IMR-90 (cell line): ENCODE measurements around the gene HINT2. TPM values are rescaled to one million over a fixed set of nuclear protein-coding genes. Genes with fewer than 3 reads are reported as not detected.

Experiments
- ATAC-seq: fragments of 200-7000 bp; cut with Tn5 transposase; 2 replicates; pipeline ENCODE4 v1.9.1; 2020; ENCODE audit warnings: low read depth, mild to moderate bottlenecking, moderate library complexity
- BruUV-seq: library from RNA; stranded (reverse); fragments of 400-500 nt; replicated peaks from 2 replicates; lab custom pipeline; 2021; lab: Mats Ljungman, UMichigan
- CTCF ChIA-PET: fragments of 300-600 bp; formaldehyde crosslinking; extraction: SDS; loops from one replicate; lab custom pipeline; 2021; ENCODE audit warnings: antibody characterized with exemption; lab: Yijun Ruan, JAX
- POLR2A ChIA-PET: fragments of 300-600 bp; sonication (Branson Sonifier 250); formaldehyde crosslinking; loops from one replicate; lab custom pipeline; 2022; ENCODE audit warnings: antibody characterized with exemption; ENCODE audit not compliant: unreplicated experiment; lab: Charles Lee
- DNase-seq: peaks from one replicate; pipeline ENCODE4 v3.0.0; 2013
- H2AFZ ChIP-seq: replicated peaks from 2 replicates; pipeline ENCODE3; 2013; ENCODE audit warnings: low read length, mild to moderate bottlenecking; ENCODE audit not compliant: poor library complexity
- H2AK5ac ChIP-seq: 2 replicates; pipeline ENCODE4 v1.6.1; 2013; ENCODE audit warnings: low read depth, low read length, inconsistent platforms
- H2AK9ac ChIP-seq: replicated peaks from 2 replicates; pipeline ENCODE3; 2013; ENCODE audit warnings: mild to moderate bottlenecking, low read depth, low read length, moderate library complexity; ENCODE audit not compliant: poor library complexity
- H2BK120ac ChIP-seq: 2 replicates; pipeline ENCODE4 v1.6.1; 2013; ENCODE audit warnings: low read depth, low read length, inconsistent platforms
- H2BK15ac ChIP-seq: 3 replicates; pipeline ENCODE4 v1.6.1; 2013; ENCODE audit warnings: low read depth, low read length, inconsistent platforms
- H2BK20ac ChIP-seq: 2 replicates; pipeline ENCODE4 v1.6.1; 2013; ENCODE audit warnings: low read depth, mild to moderate bottlenecking, inconsistent platforms, low read length, moderate library complexity
- H2BK5ac ChIP-seq: 2 replicates; pipeline ENCODE4 v1.6.1; 2013; ENCODE audit warnings: mild to moderate bottlenecking, low read depth, low read length, inconsistent platforms; ENCODE audit not compliant: poor library complexity, severe bottlenecking
- H3K14ac ChIP-seq: replicated peaks from 2 replicates; pipeline ENCODE4 v1.6.1; 2013; ENCODE audit warnings: low read depth, low read length, inconsistent platforms
- H3K18ac ChIP-seq: 2 replicates; pipeline ENCODE4 v1.6.1; 2013; ENCODE audit warnings: low read depth, low read length, control low read depth
- H3K23ac ChIP-seq: 2 replicates; pipeline ENCODE4 v1.6.1; 2013; ENCODE audit warnings: low read depth, low read length, inconsistent platforms
- H3K27ac ChIP-seq: 2 replicates; pipeline ENCODE4 v1.5.1; 2013; ENCODE audit warnings: mild to moderate bottlenecking, control low read depth, low read length; ENCODE audit not compliant: insufficient read depth
- H3K27me3 ChIP-seq: 2 replicates; pipeline ENCODE4 v1.6.1; 2013; ENCODE audit warnings: low read length; ENCODE audit not compliant: control insufficient read depth, insufficient read depth
- H3K36me3 ChIP-seq: 2 replicates; pipeline ENCODE4 v1.6.1; 2013; ENCODE audit warnings: low read length, mixed read lengths; ENCODE audit not compliant: control insufficient read depth, insufficient read depth
- H3K4ac ChIP-seq: 2 replicates; pipeline ENCODE4 v1.6.1; 2013; ENCODE audit warnings: low read depth, low read length, inconsistent platforms
- H3K4me1 ChIP-seq: 2 replicates; pipeline ENCODE4 v1.6.1; 2013; ENCODE audit warnings: low read length, mixed read lengths; ENCODE audit not compliant: control insufficient read depth, insufficient read depth
- H3K4me2 ChIP-seq: 2 replicates; pipeline ENCODE4 v1.6.1; 2013; ENCODE audit warnings: low read depth, mild to moderate bottlenecking, control low read depth, low read length, moderate library complexity
- H3K4me3 ChIP-seq: 2 replicates; pipeline ENCODE4 v1.5.1; 2013; ENCODE audit warnings: low read depth, mild to moderate bottlenecking, control low read depth, low read length, moderate library complexity; ENCODE audit not compliant: insufficient read depth
- H3K56ac ChIP-seq: 2 replicates; pipeline ENCODE4 v1.6.1; 2013; ENCODE audit warnings: low read length, inconsistent platforms; ENCODE audit not compliant: insufficient read depth; ENCODE audit errors: extremely low read depth
- H3K79me1 ChIP-seq, 2 experiments: 2 replicates each; pipeline ENCODE4 v1.6.1; 2013; ENCODE audit warnings: low read length in 2 of 2, inconsistent platforms in 1 of 2, low read depth in 1 of 2
- H3K9ac ChIP-seq: 2 replicates; pipeline ENCODE4 v1.6.1; 2013; ENCODE audit warnings: low read depth, low read length, control low read depth
- H3K9me1 ChIP-seq: 2 replicates; pipeline ENCODE4 v1.6.1; 2013; ENCODE audit warnings: low read length, inconsistent platforms; ENCODE audit not compliant: insufficient read depth
- H3K9me3 ChIP-seq: 2 replicates; pipeline ENCODE4 v1.6.1; 2013; ENCODE audit warnings: low read length; ENCODE audit not compliant: control insufficient read depth, insufficient read depth
- H4K20me1 ChIP-seq: 2 replicates; pipeline ENCODE4 v1.6.1; 2013; ENCODE audit warnings: low read length, inconsistent platforms; ENCODE audit not compliant: insufficient read depth
- H4K5ac ChIP-seq: 2 replicates; pipeline ENCODE4 v1.6.1; 2013; ENCODE audit warnings: mild to moderate bottlenecking, low read depth, low read length, control low read depth
- H4K8ac ChIP-seq, 2 experiments: 2 replicates each; pipeline ENCODE4 v1.6.1; 2013; ENCODE audit warnings: low read depth in 2 of 2, low read length in 2 of 2, control low read depth in 1 of 2, inconsistent platforms in 1 of 2
- H4K91ac ChIP-seq: 2 replicates; pipeline ENCODE4 v1.6.1; 2013; ENCODE audit warnings: low read depth, low read length, inconsistent platforms; ENCODE audit not compliant: insufficient read depth
- MAFK ChIP-seq: IDR thresholded peaks from 2 replicates; pipeline ENCODE4 v1.6.1; 2012; ENCODE audit warnings: low read depth, low read length, improper control_type of control experiment
- MAZ ChIP-seq: IDR thresholded peaks from 2 replicates; pipeline ENCODE4 v1.6.1; 2012; ENCODE audit warnings: low read depth, mild to moderate bottlenecking, low read length, improper control_type of control experiment, moderate library complexity, borderline replicate concordance
- WGBS, 2 experiments: methylation state at CpG; one replicate each; pipeline versions ENCODE4 v1.1.5 to v1.1.7; 2013; ENCODE audit warnings: missing lambda C conversion rate in 2 of 2; ENCODE audit not compliant: insufficient read length in 1 of 2; ENCODE audit errors: extremely low coverage in 2 of 2; 5-methylcytosine and 5-hydroxymethylcytosine counted together
- dilution Hi-C: fragments of 300-500 bp; cut with HindIII; formaldehyde crosslinking; loops from one replicate; pipeline ENCODE4 v1.14.3; 2018; ENCODE audit warnings: low sequenced_read_pairs; ENCODE audit not compliant: unreplicated experiment
- in situ Hi-C: fragments of 300-500 bp; cut with MboI; formaldehyde crosslinking; loops from 3 replicates; pipeline ENCODE4 v1.14.3; 2019; ENCODE audit warnings: low sequenced_read_pairs, inconsistent platforms, mixed read lengths
- intact Hi-C: fragments of 100-400 bp; cut with micrococcal nuclease; formaldehyde crosslinking; loops from 2 replicates; pipeline ENCODE4 v1.10.0; 2022
- polyA plus RNA-seq, 3 experiments: library from polyadenylated mRNA; depleted of rRNA; stranded (reverse); fragments of >200 nt; gene quantifications; 2 replicates each; pipeline ENCODE4 v1.2.3, GENCODE V29; 2012; ENCODE audit warnings: low replicate concordance in 1 of 3
- total RNA-seq: library from RNA; depleted of rRNA; stranded (reverse); fragments of >200 nt; gene quantifications from 2 replicates; pipeline ENCODE4 v1.2.3, GENCODE V29; 2012
- TF ChIP-seq, protein P1 (sequence below): fragments of 150-350 bp; IDR thresholded peaks from 2 replicates; pipeline ENCODE4 v1.6.1; 2016; ENCODE audit warnings: low read depth, mild to moderate bottlenecking, low read length, moderate library complexity, borderline replicate concordance

HINT2 gene
- total and polyA plus RNA-seq, 2 of the 4 experiments (the other 2 are of a cell fraction) = 7.5 to 20.6 TPM

DNA sequence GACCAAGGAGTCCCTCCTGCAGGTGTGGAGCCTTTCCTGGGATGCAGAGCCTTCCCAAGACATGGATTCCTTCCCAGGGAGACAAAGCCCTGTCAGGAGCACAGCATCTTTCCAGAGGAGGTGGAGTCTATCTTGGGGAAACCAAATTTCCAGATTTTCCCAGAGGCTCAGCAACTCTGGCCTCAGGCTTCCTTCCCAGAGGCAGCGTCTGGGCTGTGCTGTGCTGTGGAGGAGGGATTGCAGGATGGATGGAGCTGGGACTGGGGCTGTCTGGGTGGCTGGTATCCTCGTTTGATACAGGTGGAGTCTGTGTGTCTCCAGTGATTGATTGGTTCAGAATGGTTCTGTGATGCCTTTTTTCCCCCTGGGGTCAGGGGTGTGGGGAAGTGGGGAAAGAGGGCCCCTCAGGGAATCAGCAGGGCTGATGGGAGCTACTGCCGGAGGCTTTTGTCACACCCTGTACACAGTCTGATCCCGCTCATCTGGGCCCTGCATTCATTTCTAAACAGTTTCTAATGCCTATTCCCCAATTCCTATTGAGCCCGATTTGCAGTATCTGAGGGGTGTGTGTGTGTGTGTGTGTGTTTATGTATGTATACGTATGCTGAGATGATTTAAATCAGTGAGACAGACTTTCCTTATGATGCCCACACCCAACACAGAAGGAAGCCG lies 39.4 kb upstream of the HINT2 start:
- peaks cover 3% of the 10 kb centered on the region; the same call in 1 of the 2 replicates for H3K36me3 ChIP-seq
- no peak overlapping the region for H3K14ac ChIP-seq
- H4K20me1 ChIP-seq = no peaks in the 10 kb centered on the region
- TF ChIP-seq MAZ (no peak), MAFK (no peak)
- TF ChIP-seq, protein P1, sequence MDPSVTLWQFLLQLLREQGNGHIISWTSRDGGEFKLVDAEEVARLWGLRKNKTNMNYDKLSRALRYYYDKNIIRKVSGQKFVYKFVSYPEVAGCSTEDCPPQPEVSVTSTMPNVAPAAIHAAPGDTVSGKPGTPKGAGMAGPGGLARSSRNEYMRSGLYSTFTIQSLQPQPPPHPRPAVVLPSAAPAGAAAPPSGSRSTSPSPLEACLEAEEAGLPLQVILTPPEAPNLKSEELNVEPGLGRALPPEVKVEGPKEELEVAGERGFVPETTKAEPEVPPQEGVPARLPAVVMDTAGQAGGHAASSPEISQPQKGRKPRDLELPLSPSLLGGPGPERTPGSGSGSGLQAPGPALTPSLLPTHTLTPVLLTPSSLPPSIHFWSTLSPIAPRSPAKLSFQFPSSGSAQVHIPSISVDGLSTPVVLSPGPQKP = no peak
- H2BK20ac ChIP-seq = no peak overlapping the region
- no peak overlapping the region for H2BK120ac ChIP-seq
- no peak overlapping the region for H2BK15ac ChIP-seq
- ChIA-PET CTCF (no interaction called here), POLR2A (no interaction called here)
- no peak overlapping the region for H4K91ac ChIP-seq
- no peak overlapping the region for H3K23ac ChIP-seq
- no peak overlapping the region for H3K18ac ChIP-seq
- intact Hi-C loops = no loop called here
- BruUV-seq = no TSS peak
- no peak overlapping the region for H3K4ac ChIP-seq
- no peak overlapping the region for H4K8ac ChIP-seq
- H3K4me3 ChIP-seq = no peak overlapping the region
- no peak for DNase-seq
- no peaks in the 10 kb centered on the region for H3K79me1 ChIP-seq
- no peaks in the 10 kb centered on the region for H3K9me3 ChIP-seq
- ATAC-seq = no peak
- no peak overlapping the region for H2AK5ac ChIP-seq
- dilution Hi-C loops = no loop called here
- H3K56ac ChIP-seq = no peak overlapping the region
- H2BK5ac ChIP-seq = no peak overlapping the region
- no peak overlapping the region for H2AFZ ChIP-seq
- H3K9ac ChIP-seq = no peak overlapping the region
- no peak overlapping the region for H2AK9ac ChIP-seq
- H3K9me1 ChIP-seq = no peaks in the 10 kb centered on the region
- H3K27ac ChIP-seq = no peak overlapping the region
- H4K5ac ChIP-seq = no peak overlapping the region
- no peaks in the 10 kb centered on the region; the same call in 1 of the 2 replicates for H3K27me3 ChIP-seq
- in situ Hi-C loops = no loop called here
- no peak overlapping the region for H3K4me2 ChIP-seq
- WGBS, 2 experiments = 80% methylated on average over 1 of the region's 7 CpGs; no CpG with 5 or more reads in 1 of the 2 experiments
- H3K4me1 ChIP-seq = no peaks in the 10 kb centered on the region
